Activated naive CD4-positive, alpha-beta T cell treated with anti-CD3 and anti-CD28 coated beads, Interleukin-2, amount 50 U/mL, for 72 hours (primary cell): ENCODE data around the gene RUNX3. TPM values are rescaled to one million over a fixed set of nuclear protein-coding genes. Genes with fewer than 3 reads are reported as not detected.

ENCODE experiments used
- ATAC-seq, 2 donors: fragments of 150-1000 bp; cut with Tn5 transposase; 2 replicates each; pipeline ENCODE4 v1.10.0; 2021; ENCODE audit warnings: mild to moderate bottlenecking in 2 of 2, moderate library complexity in 2 of 2
- DNase-seq, 2 donors: peaks; one replicate each; pipeline ENCODE4 v3.0.0; 2021 to 2022; ENCODE audit warnings: low spot score in 2 of 2
- H3K27ac Mint-ChIP-seq, 2 donors: one replicate each; pipeline ENCODE4 v1.8.0; 2022; ENCODE audit warnings: mild to moderate bottlenecking in 2 of 2, mixed read lengths in 2 of 2
- H3K36me3 Mint-ChIP-seq, 2 donors: one replicate each; pipeline ENCODE4 v1.8.0; 2022; ENCODE audit warnings: mixed read lengths in 2 of 2
- H3K9me3 Mint-ChIP-seq, 2 donors: one replicate each; pipeline ENCODE4 v1.8.0; 2022; ENCODE audit warnings: mixed read lengths in 2 of 2
- total RNA-seq, 2 donors: library from RNA; stranded (reverse); gene quantifications; one replicate each; pipeline ENCODE4 v1.2.3, GENCODE V29; 2022

RUNX3 gene
- total RNA-seq, 2 donors from 2014 or later: 119 to 136 TPM

- peak; percentile 0 to 47 for ATAC-seq
- peak; percentile 41 to 90 for DNase-seq
Measured at GRCh38 chr1:24966121-24966723, 36.1 kb upstream of the RUNX3 start.

GRCh38 chr1:24965571-24965930 lies 35.5 kb upstream of the RUNX3 start:
- Mint-ChIP-seq H3K36me3 (peaks cover 44% of the 10 kb centered on the region in 2 donors), H3K9me3 (no peaks in the 10 kb centered on the region), H3K27ac (peak overlapping the region; percentile 93 to 95)
- DNase-seq (no peak), ATAC-seq (no peak)

More at GRCh38 chr1:24966121-24966723, 36.1 kb upstream of the RUNX3 start:
- Mint-ChIP-seq H3K36me3 (peaks cover 37% of the 10 kb centered on the region in 2 donors), H3K27ac (peak overlapping the region; percentile 93 to 95), H3K9me3 (no peaks in the 10 kb centered on the region)

- Mint-ChIP-seq H3K9me3 (no peaks in the 10 kb centered on the region), H3K27ac (peak overlapping the region; percentile 93 to 95), H3K36me3 (peaks cover 49 to 50% of the 10 kb centered on the region in 2 donors)
- ATAC-seq (peak; percentile 75 to 88), DNase-seq (peak; percentile 93 to 98)
Measured at GRCh38 chr1:24964811-24965570, 34.9 kb upstream of the RUNX3 start.

- no peak for DNase-seq
- ATAC-seq: no peak
- peak overlapping the region; percentile 93 to 95 for H3K27ac Mint-ChIP-seq
- H3K36me3 Mint-ChIP-seq: peaks cover 56 to 58% of the 10 kb centered on the region in 2 donors
- H3K9me3 Mint-ChIP-seq: no peaks in the 10 kb centered on the region
Measured at GRCh38 chr1:24963943-24964693, 34.0 kb upstream of the RUNX3 start.

- ATAC-seq (no peak), DNase-seq (peak in 1 of 2 donors; percentile 43)
- Mint-ChIP-seq H3K9me3 (no peaks in the 10 kb centered on the region), H3K36me3 (peaks cover 60 to 65% of the 10 kb centered on the region in 2 donors), H3K27ac (peak overlapping the region; percentile 93 to 95)
Measured at GRCh38 chr1:24963099-24963872, 33.2 kb upstream of the RUNX3 start.

- DNase-seq: no peak
Measured at GRCh38 chr1:24961961-24962861, 32.1 kb upstream of the RUNX3 start.

GRCh38 chr1:24961334-24961733 lies 31.3 kb upstream of the RUNX3 start:
- ATAC-seq (no peak), DNase-seq (no peak)
- peaks cover 77 to 78% of the 10 kb centered on the region in 2 donors for H3K36me3 Mint-ChIP-seq
- no peaks in the 10 kb centered on the region for H3K9me3 Mint-ChIP-seq
- H3K27ac Mint-ChIP-seq: peak overlapping the region; percentile 91 to 95

More at GRCh38 chr1:24961961-24962861, 32.1 kb upstream of the RUNX3 start:
- peaks cover 68 to 69% of the 10 kb centered on the region in 2 donors for H3K36me3 Mint-ChIP-seq
- no peak for ATAC-seq
- no peaks in the 10 kb centered on the region for H3K9me3 Mint-ChIP-seq
- peak overlapping the region; percentile 93 to 95 for H3K27ac Mint-ChIP-seq

- peaks cover 78 to 85% of the 10 kb centered on the region in 2 donors for H3K36me3 Mint-ChIP-seq
- DNase-seq (no peak), ATAC-seq (no peak)
- H3K27ac Mint-ChIP-seq: peak overlapping the region; percentile 61 to 95
- no peaks in the 10 kb centered on the region for H3K9me3 Mint-ChIP-seq
Measured at GRCh38 chr1:24960071-24960801, 30.2 kb upstream of the RUNX3 start.

- H3K36me3 Mint-ChIP-seq: peaks cover 81 to 88% of the 10 kb centered on the region in 2 donors
- DNase-seq (no peak), ATAC-seq (no peak)
- H3K27ac Mint-ChIP-seq: peak overlapping the region; percentile 61 to 95
- H3K9me3 Mint-ChIP-seq: no peaks in the 10 kb centered on the region
Measured at GRCh38 chr1:24959623-24959975, 29.5 kb upstream of the RUNX3 start.

- no peak for ATAC-seq
- no peaks in the 10 kb centered on the region for H3K9me3 Mint-ChIP-seq
Measured at GRCh38 chr1:24958766-24959622, 28.9 kb upstream of the RUNX3 start.

GRCh38 chr1:24957808-24958752 lies 28.0 kb upstream of the RUNX3 start:
- Mint-ChIP-seq H3K36me3 (peaks cover 79 to 82% of the 10 kb centered on the region in 2 donors), H3K27ac (peak overlapping the region; percentile 94 to 95), H3K9me3 (no peaks in the 10 kb centered on the region)
- no peak for ATAC-seq
- DNase-seq: no peak

More at GRCh38 chr1:24958766-24959622, 28.9 kb upstream of the RUNX3 start:
- peaks cover 81 to 88% of the 10 kb centered on the region in 2 donors for H3K36me3 Mint-ChIP-seq
- H3K27ac Mint-ChIP-seq: peak overlapping the region; percentile 94 to 95
- no peak for DNase-seq

GRCh38 chr1:24957016-24957807 lies 27.1 kb upstream of the RUNX3 start:
- Mint-ChIP-seq H3K27ac (peak overlapping the region; percentile 94 to 95), H3K36me3 (peaks cover 77 to 80% of the 10 kb centered on the region in 2 donors), H3K9me3 (no peaks in the 10 kb centered on the region)
- ATAC-seq (peak; percentile 15 to 44), DNase-seq (no peak)
